ENCODE measurements around the gene PFDN5.

DNA sequence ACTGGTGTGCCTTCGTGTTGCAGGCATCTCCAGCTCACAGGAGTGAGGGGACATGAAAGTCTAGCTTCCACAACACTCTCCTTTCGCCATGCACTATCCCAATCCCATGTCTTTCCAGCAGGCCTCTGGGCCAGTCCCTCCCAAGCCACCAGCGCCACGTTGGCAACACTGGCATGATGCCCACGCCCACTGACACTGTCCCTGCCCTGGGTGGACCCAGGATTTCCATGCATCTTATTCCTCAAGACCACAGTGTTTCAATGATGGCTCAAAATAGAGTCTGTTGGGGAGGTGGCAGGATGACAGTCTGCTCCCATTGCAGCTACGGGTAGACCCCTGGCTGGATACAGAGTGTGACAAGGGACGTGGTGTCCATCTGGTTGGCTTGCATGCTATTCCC lies 38.5 kb downstream of the PFDN5 start:
- TF ChIP-seq, protein P1, sequence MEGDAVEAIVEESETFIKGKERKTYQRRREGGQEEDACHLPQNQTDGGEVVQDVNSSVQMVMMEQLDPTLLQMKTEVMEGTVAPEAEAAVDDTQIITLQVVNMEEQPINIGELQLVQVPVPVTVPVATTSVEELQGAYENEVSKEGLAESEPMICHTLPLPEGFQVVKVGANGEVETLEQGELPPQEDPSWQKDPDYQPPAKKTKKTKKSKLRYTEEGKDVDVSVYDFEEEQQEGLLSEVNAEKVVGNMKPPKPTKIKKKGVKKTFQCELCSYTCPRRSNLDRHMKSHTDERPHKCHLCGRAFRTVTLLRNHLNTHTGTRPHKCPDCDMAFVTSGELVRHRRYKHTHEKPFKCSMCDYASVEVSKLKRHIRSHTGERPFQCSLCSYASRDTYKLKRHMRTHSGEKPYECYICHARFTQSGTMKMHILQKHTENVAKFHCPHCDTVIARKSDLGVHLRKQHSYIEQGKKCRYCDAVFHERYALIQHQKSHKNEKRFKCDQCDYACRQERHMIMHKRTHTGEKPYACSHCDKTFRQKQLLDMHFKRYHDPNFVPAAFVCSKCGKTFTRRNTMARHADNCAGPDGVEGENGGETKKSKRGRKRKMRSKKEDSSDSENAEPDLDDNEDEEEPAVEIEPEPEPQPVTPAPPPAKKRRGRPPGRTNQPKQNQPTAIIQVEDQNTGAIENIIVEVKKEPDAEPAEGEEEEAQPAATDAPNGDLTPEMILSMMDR (conservative IDR thresholded peaks at IDR 0.05; ENCODE audit: low read depth, low read length): no peak
- TF ChIP-seq EZH2 (IDR thresholded peaks at IDR 0.05; ENCODE audit: borderline replicate concordance, low read depth, low read length, poor library complexity, severe bottlenecking): no peak
